ENCODE measurements around the gene RASGRP1. TPM values are rescaled to one million over a fixed set of nuclear protein-coding genes. Genes with fewer than 3 reads are reported as not detected.

RASGRP1 gene
- polyA plus RNA-seq, 5 donors = 0.65 to 1.5 (median 1.3) TPM

DNA sequence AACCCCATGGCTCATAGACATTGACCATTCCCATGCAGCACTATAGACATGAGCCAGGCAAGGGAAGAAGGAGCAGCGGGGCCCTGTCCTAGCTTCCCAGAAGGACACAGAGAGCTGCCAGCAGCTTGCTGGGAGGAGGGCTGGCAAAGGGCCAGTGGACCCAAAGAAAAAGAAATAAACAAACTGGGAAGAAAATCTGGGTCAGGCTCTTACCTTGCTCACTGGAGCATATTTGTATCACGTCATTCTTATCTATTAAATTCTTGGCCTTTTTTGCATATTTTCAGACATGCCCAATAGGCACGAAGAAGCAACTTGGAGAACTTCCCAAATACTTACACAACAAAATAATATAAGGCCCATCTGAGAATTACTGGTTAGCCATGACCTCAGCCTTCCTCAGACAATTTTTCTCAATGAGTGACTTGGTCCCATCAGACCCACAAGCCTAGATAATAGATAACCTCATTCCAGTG lies 28.4 kb downstream of the RASGRP1 start:
- DNase-seq = no peak

DNA sequence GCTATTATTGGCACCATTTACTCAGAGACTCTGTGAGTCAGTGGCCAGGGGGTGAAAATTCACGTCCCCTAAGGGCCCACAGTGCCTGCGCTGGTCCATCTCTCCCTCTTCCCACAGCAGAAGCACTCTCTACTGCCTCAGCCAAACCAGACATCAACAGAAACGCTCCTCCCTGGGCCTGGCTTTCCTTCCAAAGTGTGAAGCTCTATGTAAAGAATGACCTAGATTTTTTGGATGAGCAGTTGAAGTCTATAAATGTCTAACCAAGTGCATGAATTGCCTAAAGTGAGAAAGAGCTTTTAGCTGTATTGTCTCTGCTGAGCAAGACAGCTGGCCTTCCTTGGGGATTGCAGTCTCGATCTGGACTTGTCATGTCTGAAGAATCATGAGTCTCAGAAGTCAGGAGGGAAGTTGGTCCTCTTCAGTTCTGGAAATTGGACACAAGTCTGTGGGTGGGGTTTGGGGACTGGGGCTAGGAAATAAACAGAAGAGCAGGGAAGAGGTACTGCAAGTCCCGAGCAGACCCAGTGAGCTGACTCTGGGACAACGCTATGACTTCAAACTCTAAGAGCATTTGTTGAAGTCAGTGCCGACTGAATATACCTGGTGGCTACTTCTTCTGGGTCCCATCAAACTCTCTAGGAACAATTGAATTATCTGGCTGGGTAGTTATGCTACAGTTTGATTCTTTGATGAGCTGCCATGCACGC lies 29.0 kb downstream of the RASGRP1 start:
- DNase-seq = no peak

DNA sequence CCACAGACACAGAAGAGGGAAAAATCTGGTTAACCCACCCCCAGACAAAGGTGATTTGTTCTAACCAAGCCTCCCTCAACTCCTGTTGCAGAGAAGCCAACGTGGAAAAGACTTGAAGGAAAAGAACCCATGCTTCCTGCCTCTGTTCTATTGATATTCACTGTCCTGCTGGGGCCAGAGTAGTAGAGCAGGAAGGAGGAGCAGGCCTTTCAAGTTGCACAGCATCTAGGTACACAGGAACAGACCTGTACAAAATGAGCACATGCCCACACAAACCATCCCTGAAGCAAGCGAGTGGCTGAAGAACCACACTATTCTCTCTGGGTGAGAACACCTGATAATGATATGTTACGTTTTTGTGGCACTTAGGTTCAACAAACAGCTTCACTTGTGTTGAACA lies 29.9 kb downstream of the RASGRP1 start:
- no peak for DNase-seq

DNA sequence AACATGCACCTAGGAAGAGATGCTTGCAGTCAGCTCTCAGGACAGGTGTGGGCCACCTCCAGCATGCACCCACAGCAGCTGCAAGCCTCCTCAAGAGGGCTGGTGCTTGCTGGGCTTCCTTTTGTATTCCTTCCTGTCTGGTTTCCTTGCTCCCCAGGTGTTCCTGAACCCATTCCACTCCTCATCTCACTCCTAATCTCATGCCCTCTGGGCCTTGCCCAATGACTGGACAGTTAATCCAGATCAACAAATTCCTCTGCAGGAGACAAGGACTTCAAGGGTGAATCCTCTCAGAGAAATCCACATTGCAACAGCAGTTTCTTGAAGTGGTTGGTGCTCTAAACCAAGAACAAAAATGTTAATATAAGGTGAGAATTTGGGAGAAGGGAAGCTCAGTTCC lies 30.7 kb downstream of the RASGRP1 start:
- DNase-seq = no peak

DNA sequence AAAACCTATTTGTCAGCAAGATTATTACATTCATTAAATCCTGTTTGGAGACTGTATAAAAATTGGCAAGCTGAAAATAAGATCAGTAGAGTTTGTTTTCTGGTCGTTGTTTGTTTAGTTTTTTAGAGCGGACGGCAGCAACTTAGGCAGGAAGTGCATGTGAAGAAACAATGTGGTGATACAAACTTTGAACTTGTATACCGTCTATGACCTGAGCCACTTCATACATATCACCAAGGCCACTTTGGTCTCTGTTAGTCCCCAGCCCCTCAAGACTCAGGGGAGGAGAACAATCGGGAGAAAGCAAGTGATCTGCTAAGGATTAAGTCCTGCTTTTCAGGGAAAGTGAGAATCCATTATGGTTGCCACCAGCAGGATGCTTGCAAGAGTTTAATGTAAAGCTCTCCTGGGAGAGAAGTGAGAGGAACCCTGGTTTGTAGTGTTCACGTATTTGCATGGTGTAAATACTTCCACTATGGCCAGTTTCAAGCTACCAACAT lies 31.1 kb downstream of the RASGRP1 start:
- DNase-seq = no peak

DNA sequence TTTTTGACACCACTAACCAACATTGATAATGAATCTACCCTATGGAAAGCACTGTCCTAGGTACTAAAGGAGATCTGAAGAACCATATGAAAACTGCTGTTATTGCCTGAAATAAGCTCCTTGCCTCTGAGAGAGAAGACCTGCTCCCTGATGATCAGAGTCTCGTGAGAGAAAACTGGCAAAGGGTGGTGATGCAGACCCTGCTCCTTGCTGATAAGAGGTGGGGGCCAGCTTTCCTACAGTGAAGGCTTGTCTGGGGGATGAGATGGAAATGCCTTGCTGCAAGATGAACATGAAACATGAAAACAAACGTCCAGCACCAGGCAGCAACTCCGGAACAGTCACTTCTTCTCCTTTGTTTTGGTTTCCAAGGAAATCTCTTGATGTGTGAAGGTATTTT lies 31.9 kb downstream of the RASGRP1 start:
- DNase-seq = no peak

DNA sequence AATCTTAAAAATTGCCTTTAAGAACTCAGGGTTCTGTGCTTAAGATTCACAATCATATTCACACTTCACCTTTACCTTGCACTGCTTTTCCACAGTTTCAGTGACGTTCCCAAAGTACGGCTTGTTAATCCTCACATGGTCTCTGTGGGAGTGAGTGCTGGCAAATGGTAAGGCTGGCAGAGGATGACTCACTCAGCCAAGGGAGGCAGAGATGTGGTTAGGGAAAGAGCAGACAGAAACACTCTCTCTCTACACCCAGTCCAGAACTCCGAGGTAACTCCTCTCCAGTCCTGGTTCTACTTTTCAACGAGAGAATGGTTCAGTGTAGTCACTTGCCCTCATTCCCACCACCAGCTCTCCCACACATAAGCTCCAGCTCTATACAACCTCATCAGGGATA lies 33.1 kb downstream of the RASGRP1 start:
- DNase-seq = no peak

DNA sequence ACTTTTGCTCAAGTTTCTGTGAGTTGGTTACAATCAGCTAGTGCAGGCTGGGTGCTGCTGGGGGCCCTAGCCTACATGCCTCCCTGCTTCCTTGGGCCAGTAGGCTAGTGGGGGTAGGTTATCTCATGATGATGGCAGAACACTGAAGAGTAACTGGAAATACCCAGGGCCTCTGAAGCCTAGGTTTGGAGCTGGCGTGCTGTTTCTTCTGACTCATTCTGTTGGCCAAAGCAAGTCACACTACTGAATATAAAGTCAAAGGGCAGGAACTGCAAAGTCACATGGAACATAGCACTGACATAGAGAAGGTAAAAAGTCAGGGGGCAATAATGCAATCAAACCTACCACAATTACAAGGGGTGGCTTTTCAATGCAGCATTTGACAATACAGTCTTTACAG lies 34.5 kb downstream of the RASGRP1 start:
- no peak for DNase-seq

DNA sequence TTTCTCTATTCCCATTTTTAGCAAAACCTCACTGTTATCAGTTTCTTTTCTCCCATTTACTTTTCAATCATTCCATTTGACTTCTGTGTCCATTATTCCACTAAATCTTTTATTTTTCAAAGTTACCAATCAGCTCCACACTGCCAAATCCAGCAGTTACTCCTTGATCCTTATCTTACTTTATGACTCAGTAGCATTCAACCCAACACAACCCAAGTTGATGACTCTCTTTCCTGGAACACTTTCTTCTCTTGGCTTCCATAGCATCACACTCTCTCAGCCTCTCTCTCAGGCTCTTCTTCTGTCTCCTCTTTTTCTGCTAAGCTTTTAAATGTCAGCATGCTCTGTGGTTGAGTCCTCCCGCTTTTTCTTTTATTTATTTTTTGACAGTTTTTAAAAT lies 36.3 kb downstream of the RASGRP1 start:
- no peak for DNase-seq

DNA sequence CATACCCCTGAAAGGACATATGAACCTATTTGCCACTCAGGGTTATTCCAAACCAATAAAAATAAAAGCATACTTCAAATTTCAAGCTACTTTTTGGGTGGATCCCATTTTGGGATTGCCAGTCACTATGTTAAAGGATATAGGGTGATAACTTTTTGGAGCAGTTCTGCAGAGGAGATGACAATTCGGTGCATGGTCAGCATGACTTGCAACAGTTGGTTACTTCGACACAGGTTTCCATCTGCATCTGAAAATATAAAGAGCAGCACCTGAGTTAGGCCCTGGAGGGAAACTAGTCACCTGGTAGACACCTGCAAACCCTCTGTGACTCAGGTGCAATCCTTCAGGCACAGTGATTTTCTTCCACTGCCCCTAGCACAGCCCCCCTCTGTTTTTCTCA lies 38.5 kb downstream of the RASGRP1 start:
- DNase-seq = no peak

DNA sequence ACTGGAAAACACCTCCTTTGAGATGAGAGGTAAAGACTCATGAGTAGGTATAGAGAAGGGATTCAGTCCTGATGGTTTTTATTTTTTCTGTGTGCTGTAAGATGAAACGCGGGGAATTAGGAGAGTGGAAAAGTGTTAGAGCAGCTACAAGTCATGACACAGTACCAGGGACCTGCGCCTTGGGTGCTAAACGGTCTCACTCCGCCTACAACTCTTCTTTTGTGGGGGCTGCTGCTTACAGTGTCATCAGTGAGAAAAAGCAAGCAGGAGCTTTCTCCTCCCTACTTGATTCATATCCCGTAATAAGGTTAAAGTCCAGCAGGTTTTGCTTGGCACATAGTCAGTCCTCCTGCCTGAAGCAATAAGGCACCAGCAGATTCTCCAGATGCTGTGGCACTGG lies 39.1 kb downstream of the RASGRP1 start:
- DNase-seq = no peak

DNA sequence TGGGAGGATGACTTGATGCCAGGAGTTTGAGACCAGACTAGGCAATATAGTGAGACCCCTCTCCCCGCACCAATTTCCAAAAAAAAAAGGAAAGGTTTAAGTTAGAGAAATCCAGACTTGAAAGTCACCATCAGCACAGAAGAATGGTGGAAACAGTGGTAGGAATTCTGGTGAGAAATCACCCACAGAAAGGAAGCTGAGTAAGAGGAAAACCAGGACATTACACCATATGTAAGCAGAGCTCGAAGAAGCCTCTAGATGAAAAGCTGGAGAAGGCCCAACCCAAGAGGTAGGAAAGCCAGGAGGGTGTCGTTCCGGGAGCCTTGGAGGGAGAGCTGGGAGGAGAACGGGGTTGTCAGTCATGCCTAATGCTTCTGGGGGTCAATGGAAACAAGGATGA lies 40.5 kb downstream of the RASGRP1 start:
- no peak for DNase-seq

DNA sequence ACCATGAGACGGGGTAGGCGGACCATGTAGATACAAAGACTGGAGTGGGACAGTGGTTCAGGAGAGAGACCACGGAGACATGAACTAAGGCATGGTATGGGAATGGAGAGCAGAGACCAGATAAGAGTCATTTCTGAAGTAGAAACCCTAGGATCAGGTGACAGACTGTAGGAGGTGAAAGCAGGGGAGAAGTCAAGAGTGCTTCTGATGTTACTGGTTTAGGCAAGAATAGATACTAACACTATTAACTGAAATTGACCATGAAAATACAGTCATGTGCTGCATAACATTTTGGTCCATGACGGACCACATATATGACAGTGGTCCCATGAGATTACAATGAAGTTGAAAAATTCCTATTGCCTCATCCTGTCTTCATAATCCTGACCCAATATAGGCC lies 41.7 kb downstream of the RASGRP1 start:
- DNase-seq = no peak

DNA sequence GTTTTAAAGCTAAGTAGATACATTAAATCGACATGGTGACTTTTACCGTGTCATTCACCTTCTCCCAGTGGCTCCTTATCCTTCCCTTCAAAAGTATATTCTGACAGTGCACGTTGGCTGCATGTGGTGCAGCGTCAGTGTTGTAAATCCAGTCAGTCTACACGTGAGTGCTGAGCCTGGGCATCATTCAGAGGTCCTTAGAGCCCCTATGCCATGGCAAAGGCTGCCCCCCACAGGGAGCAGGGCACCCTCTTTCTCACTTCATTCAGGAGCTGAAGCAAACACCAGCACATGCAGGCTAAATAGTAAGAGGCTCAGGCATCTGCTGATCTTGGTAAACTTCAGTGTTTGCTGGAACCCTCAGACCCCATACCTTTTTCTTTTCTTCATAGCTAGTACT lies 43.3 kb downstream of the RASGRP1 start:
- no peak for DNase-seq

DNA sequence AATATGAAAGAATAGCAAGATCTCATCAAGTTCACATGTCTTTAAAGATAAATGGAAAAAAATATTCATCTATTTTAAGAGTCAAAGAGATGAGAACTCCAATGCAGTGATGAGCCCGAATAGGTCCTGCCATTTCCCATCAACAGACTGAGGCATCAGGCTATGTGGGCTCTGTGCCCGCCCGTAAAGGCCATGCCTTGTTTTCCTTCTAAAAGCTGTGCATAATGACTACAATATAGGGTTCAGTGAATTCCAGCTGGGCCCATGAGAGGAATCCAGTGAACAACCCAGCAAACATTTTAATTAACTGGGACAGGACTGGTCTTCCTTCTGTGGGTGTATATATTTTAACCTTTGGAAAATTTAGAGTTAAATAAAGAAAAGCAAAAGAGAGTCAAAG lies 44.6 kb downstream of the RASGRP1 start:
- DNase-seq = no peak

DNA sequence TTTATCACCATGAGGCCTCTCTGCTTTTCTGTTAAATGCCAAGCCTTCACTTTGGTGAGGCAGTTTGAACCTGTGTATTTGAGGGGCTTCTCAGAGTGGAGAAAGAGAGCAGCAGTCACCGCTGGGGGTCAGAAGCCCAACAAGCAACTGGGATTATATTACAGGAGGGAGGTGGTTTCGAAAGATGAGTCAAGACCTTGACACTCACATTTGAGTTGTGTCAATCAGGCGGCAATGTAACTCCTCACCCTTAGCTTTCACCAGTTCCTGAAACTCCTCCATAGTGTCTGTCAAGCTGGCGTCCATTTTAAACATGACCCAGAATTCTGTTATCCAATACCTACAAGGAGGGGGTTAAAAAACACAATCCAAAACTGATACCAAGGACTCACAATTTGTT lies 46.5 kb downstream of the RASGRP1 start:
- no peak for DNase-seq

DNA sequence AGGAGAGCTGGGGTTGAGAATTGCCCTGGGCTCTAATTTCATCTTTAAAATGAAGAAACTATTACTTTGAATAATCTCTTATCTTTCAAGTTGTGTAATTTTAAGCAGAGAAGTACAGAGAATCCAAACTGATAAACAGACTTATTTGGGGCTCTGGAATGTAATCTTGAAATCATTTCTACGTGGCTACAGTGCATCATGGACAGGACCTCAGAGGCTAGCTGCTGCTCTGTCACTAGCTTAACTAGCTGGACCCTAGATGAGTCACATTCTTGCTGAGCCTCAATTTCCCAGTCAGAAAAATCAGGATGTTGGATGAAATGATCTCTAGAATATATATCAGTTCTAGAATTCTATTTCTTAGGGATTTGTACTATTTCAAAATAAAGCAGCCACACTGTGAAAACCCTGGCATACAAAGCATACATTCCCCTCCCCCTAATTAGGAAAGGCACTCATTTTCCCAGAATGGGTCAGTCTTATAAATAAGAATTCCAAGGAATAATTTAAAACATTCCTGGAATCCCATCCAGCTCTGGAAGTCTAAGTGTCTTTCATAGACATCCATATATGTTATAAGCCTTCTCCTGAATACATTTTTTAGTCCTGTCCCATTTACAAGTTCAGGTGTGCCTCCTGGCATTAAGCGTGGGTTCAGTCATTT lies 47.2 kb downstream of the RASGRP1 start:
- DNase-seq = no peak

DNA sequence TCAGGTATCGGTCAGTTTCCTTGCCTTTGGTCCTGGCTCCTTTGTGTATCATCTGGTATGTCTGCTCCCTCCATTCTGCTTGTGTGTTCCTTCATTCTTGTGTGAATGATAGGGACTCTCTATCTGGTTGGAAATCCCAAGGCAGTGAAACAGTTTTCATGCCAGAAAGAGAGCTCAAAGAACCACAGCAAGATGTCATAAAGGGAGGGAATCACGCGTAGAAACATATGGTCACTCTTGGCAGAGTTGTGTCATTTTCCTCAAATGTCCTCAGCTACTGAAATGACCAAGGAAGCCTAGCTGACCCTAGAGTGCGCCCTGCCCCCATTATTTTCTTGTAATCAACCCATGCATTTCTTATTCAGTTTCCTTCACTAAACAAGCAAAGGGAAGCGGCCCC lies 48.0 kb downstream of the RASGRP1 start:
- DNase-seq = no peak

DNA sequence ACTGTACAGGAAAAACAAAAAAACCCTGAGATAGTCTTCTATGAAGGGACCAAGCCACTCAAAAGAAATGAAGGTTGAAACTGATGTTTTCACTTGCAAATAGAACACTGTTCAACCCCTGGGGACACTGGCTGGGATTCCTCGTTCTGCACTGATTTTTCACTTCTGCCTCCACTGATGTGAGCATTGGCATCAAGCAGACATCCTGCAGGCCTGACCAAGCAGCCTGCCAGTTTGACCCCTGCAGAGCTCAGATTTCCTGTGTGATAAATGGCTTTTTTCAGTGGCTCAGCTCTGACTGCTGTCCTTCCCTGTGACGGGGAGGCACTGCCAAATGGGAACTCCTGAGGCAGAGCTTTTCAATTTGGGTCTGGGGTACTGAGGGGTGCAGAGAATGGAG lies 50.0 kb downstream of the RASGRP1 start:
- no peak for DNase-seq

DNA sequence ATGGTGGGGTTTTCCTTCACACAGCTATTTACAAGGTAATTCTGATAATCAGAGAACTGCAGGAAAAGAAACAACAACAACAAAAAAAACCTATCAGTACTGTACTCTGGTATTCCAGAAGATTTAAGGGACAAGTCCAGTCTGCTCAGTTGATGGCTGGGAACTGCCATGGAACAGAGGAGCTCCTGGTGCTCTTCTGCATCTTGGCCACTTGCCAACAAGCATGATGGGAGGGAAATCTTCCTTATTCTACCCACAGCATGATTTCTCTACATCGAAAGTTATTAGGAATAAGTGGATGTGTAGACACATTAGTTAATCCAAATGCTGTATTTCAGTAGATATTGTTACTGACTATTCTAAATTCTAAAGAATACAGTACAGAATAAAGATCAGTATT lies 51.7 kb downstream of the RASGRP1 start:
- DNase-seq = no peak

DNA sequence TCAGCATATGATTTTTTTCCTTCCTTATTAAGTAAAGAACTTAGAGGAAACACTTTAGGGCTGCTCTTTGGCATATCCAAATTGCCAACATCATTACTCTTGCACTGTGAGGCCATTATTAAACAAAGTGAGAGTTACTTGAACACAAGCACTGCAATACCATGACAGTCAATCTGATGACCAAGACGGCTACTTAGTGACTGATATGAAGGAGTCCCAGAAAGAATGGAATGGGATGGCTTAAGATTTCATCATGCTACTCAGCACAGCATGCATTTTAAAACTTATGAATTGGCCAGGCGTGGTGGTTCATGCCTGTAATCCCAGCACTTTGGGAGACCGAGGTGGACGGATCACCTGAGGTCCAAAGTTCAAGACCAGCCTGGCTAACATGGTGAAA lies 55.5 kb downstream of the RASGRP1 start:
- DNase-seq = no peak

DNA sequence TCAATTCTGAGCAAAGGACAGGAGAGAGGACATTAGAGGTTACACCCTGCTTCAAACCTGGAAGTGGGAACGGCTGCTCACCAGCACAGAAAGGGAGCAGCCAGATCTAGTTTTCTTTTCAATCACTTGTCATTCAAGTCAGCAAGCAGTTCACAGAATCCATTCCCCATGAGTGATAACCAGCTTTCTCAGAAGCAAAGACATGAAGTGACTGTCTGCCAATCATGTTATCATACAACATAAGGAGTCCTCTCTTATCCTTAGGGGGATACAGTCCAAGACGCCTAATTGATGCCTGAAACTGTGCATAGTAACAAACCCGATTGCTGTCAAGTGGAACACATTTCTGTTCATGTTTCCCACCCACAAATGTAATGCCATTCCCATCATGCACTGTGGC lies 56.0 kb downstream of the RASGRP1 start:
- no peak for DNase-seq

DNA sequence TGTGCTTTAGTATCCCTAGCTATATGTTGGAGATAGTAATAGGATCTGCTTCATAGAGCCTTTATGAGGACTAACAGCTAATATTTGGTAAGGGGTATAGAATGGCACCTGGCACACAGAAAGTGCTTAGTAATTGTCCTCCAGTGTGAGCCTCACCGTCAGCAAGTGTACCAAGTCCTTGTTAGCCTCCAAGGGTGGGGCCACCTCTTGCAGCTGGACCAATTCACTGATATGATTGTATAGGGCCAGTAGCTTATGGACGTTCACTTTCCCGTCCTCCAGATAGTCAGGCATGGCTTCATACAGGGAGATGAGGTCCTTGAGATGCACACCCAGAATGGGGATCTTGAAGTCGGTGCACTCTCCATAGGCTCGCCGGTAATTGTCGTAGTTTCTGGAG lies 57.0 kb downstream of the RASGRP1 start:
- DNase-seq = no peak

DNA sequence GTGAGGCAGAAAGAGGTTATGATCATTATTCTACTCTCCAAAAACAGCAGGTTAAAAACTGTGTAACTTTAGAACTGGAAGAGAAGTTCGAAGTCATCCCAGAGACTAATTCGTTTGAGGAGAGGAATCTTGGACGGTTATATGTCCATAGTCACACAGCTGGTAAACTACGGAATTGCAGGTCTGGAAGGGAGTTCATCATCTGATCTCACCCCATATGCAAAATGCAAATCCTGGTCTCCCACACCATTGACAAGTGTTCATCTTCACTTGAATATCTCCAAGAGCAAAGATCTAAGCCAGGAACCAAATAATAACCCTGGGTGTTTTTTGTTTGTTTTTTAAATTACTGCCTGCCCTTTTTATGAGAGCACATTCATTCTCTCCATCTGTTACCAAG lies 57.6 kb downstream of the RASGRP1 start:
- no peak for DNase-seq

Data from right lung (tissue), 5 donors.